ENCODE data around the gene HDAC9.

HDAC9 gene

DNA sequence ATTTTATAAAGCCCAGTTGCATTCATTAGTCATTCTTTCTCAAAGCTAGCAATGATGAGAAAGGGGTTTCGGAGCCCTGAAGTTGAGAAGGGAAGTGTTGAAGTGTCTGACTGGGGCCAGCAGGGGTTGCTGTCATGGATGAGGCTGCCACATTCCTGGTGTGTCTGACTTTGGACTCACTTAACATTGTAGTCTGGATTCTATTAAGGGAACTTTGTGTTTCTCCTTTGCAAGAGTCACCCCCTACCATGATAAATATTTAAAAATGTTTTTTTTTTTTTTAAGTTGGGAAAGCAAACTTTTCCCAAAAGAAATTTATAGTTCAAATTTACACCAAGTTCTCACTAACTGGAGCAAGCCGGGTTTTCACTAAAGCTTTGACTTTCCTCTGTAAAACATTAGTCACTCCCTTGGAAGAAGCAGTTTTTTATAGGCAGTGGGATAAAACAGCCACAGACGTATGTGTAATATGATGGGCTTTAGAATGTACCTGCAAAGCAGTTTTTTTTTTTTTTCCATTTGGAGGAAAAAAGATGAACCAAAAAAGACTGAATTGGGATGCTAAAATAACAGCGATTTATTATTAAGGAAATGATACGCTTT is 378.3 kb downstream of the HDAC9 start:
- no peak overlapping the region for H3K27ac ChIP-seq
- no peak for TF ChIP-seq ZFX (IDR thresholded peaks at IDR 0.05)
- TF ChIP-seq, protein P1, sequence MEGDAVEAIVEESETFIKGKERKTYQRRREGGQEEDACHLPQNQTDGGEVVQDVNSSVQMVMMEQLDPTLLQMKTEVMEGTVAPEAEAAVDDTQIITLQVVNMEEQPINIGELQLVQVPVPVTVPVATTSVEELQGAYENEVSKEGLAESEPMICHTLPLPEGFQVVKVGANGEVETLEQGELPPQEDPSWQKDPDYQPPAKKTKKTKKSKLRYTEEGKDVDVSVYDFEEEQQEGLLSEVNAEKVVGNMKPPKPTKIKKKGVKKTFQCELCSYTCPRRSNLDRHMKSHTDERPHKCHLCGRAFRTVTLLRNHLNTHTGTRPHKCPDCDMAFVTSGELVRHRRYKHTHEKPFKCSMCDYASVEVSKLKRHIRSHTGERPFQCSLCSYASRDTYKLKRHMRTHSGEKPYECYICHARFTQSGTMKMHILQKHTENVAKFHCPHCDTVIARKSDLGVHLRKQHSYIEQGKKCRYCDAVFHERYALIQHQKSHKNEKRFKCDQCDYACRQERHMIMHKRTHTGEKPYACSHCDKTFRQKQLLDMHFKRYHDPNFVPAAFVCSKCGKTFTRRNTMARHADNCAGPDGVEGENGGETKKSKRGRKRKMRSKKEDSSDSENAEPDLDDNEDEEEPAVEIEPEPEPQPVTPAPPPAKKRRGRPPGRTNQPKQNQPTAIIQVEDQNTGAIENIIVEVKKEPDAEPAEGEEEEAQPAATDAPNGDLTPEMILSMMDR (conservative IDR thresholded peaks at IDR 0.05) = peak; percentile 40

DNA sequence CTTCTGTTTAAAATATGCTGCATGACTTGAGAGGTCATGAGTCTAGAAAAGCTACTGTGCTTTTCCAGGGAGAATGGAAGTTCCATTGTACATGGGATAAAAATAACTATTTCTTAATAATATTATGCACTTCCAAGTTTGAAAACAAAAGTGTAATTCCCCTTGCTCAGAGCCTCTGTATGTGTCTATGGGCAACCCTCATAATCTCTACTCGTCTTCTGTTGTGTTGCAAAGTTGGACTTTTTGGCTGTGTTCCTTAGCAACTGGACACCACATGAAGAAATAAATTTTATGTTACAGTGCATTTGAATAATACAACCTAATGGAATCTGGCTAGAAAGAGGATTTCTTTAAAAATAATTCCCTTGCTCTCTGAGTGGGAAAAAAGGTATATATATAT is 379.3 kb downstream of the HDAC9 start:
- TF ChIP-seq, protein P1 (conservative IDR thresholded peaks at IDR 0.05) = no peak
- H3K27ac ChIP-seq = no peak overlapping the region

DNA sequence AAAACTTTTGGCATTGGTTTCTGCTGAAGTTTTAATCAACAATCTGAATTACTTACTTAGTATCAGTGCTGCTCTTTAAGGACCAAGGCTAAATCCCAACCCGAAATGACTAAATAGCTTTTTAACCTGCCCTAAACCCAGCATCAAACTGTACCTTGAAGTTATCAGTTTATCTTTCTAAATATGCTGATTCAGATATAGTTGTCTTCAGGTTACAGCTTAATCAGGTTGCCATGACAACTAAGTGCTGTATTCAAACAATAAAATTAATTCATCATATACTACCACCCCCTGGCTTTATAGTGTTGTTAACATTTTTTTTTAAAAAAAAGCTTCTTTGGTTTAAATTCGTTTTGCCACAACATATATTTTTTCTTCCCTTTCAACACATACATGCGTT is 382.3 kb downstream of the HDAC9 start:
- TF ChIP-seq, protein P1 (conservative IDR thresholded peaks at IDR 0.05) = no peak
- no peak for TF ChIP-seq ZFX (IDR thresholded peaks at IDR 0.05)
- no peak overlapping the region for H3K27ac ChIP-seq

DNA sequence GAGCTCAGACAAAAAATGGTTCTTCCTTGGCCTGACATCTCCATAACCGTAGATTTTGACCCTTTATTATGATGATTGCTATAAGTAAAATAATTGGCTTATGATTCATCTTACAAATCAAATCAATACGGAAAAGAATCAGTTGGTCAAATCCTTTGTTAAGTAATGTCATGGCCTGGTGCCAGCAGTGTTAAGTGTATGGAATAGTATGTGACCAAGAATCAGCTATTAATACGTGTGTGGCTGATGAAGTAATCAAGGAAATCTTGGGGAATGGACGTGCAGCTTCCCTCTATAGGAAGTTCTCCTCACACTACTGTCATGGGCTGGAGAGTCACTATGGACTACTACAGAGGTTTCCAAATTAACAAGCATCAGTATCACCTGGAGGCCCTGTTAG is 391.3 kb downstream of the HDAC9 start:
- no peak overlapping the region for H3K27ac ChIP-seq
- TF ChIP-seq ZFX (IDR thresholded peaks at IDR 0.05) = no peak
- TF ChIP-seq, protein P1 (conservative IDR thresholded peaks at IDR 0.05) = no peak

DNA sequence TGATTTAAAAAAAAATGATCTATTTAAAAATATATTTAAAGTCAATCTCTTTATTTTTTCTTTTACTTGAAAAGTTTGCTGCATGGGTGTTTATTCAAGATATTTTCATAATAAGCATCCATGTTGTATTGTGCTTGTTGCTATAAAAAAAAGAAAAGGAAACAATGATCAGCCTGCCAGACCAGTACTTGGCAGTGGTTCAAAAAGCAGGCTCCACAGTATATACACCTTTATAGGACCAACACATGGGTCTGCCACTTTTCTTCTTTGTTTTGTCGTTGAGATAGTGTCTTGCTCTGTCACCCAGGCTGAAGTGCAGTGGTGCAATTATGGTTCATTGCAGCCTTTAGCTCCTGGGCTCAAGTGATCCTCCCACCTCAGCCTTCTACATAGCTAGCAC is 393.9 kb downstream of the HDAC9 start:
- no peak overlapping the region for H3K27ac ChIP-seq
- TF ChIP-seq, protein P1 (conservative IDR thresholded peaks at IDR 0.05) = no peak
- no peak for TF ChIP-seq ZFX (IDR thresholded peaks at IDR 0.05)

DNA sequence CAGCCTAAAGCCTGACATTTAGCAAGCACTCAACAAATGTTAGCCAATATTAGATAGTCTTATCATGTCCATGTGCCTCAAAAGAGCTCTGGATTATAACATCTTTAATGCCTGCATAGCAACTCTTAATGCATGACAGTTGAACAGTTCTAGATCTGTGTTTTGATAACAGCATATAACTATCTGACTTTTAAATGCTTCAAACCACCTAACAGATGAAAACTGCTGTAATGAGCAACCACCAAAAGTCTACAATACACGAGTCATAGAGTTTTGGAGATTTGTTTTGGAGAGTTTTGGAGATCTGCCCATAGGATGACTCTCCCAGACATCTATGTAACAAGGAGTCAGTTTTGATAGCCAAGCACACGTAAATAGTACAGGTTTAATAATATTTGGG is 394.6 kb downstream of the HDAC9 start:
- H3K27ac ChIP-seq = no peak overlapping the region
- TF ChIP-seq, protein P1 (conservative IDR thresholded peaks at IDR 0.05) = no peak
- TF ChIP-seq ZFX (IDR thresholded peaks at IDR 0.05) = no peak

DNA sequence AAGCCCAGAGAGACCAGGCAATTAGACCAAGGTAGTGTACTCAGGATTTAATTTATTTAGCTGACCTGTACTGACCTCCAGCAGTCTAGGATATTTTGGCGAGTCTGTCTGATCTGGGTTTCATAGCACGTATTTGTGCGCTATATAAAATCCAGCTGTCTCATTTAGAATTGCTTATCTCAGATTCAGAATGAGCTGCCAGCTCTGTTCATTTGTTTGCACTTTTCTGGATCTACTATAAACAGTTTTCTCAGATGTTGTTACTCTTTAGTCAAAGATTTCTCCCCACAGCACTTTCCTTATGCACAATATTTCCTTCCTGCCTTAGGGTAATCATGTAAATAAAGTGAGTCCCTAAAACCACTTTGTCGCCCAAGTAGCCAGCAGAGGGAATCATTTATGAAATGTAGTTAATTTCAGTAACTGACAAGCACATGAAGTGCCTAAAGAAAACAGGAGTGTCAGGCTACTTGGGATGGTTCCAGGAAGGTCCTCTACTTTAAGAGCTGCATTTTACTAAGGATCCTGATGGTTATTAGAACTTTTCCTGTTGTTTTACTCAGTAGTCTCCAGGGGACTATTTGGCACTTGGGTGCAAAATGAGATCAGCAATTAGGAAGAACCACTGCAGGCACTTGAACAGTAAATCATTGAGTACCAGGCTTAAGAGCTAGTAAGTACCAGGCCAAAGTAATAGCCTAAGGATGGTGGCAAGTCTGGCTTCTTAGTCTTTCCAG is 395.5 kb downstream of the HDAC9 start:
- H3K27ac ChIP-seq = no peak overlapping the region
- TF ChIP-seq, protein P1 (conservative IDR thresholded peaks at IDR 0.05) = no peak
- TF ChIP-seq ZFX (IDR thresholded peaks at IDR 0.05) = no peak
